ENCODE measurements around the gene LMNTD2. TPM values are rescaled to one million over a fixed set of nuclear protein-coding genes. Genes with fewer than 3 reads are reported as not detected.
A peak's percentile ranks its signal among the peaks of the same experiment; 100 is the strongest.

Gene LMNTD2
- total RNA-seq, result 0.14 TPM
- long read RNA-seq, result 0 reads

GRCh38 chr11:560305-561147 is at the start of gene LMNTD2, which contains the start of gene RASSF7:
Gene LMNTD2, minus strand, starts transcription at chr11:560738. Its CDS starts 22 bp downstream, at chr11:560716.
Gene RASSF7, plus strand, starts transcription at chr11:560970. Its CDS starts 799 bp downstream, at chr11:561769.
- ATAC-seq (peak; percentile 95), DNase-seq (ENCODE audit: missing footprints) (peak; percentile 95)
- intact Hi-C loops (cut with DNase I), result no loop called here

GRCh38 chr11:609341-609811 is 48.8 kb upstream of the LMNTD2 start:
- intact Hi-C loops (cut with DNase I), result no loop called here
- ATAC-seq, result no peak
- DNase-seq (ENCODE audit: missing footprints), result no peak

- intact Hi-C loops (cut with DNase I), result no loop called here
- no peak for DNase-seq (ENCODE audit: missing footprints)
- no peak for ATAC-seq
Observed at GRCh38 chr11:608791-609251, 48.3 kb upstream of the LMNTD2 start.

- ATAC-seq (no peak), DNase-seq (ENCODE audit: missing footprints) (no peak)
- intact Hi-C loops (cut with DNase I), result no loop called here
Observed at GRCh38 chr11:607971-608659, 47.6 kb upstream of the LMNTD2 start.

- ATAC-seq, result no peak
- DNase-seq (ENCODE audit: missing footprints), result no peak
Observed at GRCh38 chr11:607020-607780, 46.7 kb upstream of the LMNTD2 start.

GRCh38 chr11:606245-606644 is 45.7 kb upstream of the LMNTD2 start:
- ATAC-seq (peak; percentile 85), DNase-seq (ENCODE audit: missing footprints) (no peak)
- intact Hi-C loops (cut with DNase I), result no loop called here

More at GRCh38 chr11:607020-607780, 46.7 kb upstream of the LMNTD2 start:
- intact Hi-C loops (cut with DNase I), result no loop called here

GRCh38 chr11:605286-606129 is 45.0 kb upstream of the LMNTD2 start:
- ATAC-seq, result no peak
- intact Hi-C loops (cut with DNase I), result no loop called here
- no peak for DNase-seq (ENCODE audit: missing footprints)

- ATAC-seq, result no peak
- DNase-seq (ENCODE audit: missing footprints), result no peak
- intact Hi-C loops (cut with DNase I), result no loop called here
Observed at GRCh38 chr11:603154-603553, 42.6 kb upstream of the LMNTD2 start.

- DNase-seq (ENCODE audit: missing footprints) (no peak), ATAC-seq (no peak)
- intact Hi-C loops (cut with DNase I), result no loop called here
Observed at GRCh38 chr11:601573-602245, 41.2 kb upstream of the LMNTD2 start.

GRCh38 chr11:598005-598680 is 37.6 kb upstream of the LMNTD2 start:
- intact Hi-C loops (cut with DNase I), result no loop called here
- DNase-seq (ENCODE audit: missing footprints) (no peak), ATAC-seq (no peak)

GRCh38 chr11:597166-597725 is 36.7 kb upstream of the LMNTD2 start:
- DNase-seq (ENCODE audit: missing footprints) (no peak), ATAC-seq (no peak)

GRCh38 chr11:596374-596773 is 35.8 kb upstream of the LMNTD2 start:
- intact Hi-C loops (cut with DNase I), result no loop called here
- ATAC-seq (no peak), DNase-seq (ENCODE audit: missing footprints) (no peak)

More at GRCh38 chr11:597166-597725, 36.7 kb upstream of the LMNTD2 start:
- intact Hi-C loops (cut with DNase I), result no loop called here

GRCh38 chr11:595400-595799 is 34.9 kb upstream of the LMNTD2 start:
- no peak for DNase-seq (ENCODE audit: missing footprints)
- intact Hi-C loops (cut with DNase I), result no loop called here
- no peak for ATAC-seq

GRCh38 chr11:593347-593746 is 32.8 kb upstream of the LMNTD2 start:
- intact Hi-C loops (cut with DNase I), result no loop called here
- ATAC-seq, result no peak
- no peak for DNase-seq (ENCODE audit: missing footprints)

- ATAC-seq, result no peak
- intact Hi-C loops (cut with DNase I), result no loop called here
- no peak for DNase-seq (ENCODE audit: missing footprints)
Observed at GRCh38 chr11:592918-593317, 32.4 kb upstream of the LMNTD2 start.

GRCh38 chr11:592501-592900 is 32.0 kb upstream of the LMNTD2 start:
- DNase-seq (ENCODE audit: missing footprints), result no peak
- no peak for ATAC-seq

GRCh38 chr11:590997-591396 is 30.5 kb upstream of the LMNTD2 start:
- intact Hi-C loops (cut with DNase I), result no loop called here
- no peak for ATAC-seq
- no peak for DNase-seq (ENCODE audit: missing footprints)

More at GRCh38 chr11:592501-592900, 32.0 kb upstream of the LMNTD2 start:
- intact Hi-C loops (cut with DNase I), result no loop called here

Data from Right ventricle myocardium inferior (tissue), 1 donor.